CD14-positive monocyte (primary cell): Measurements from ENCODE around the gene HK2. TPM values are rescaled to one million over a fixed set of nuclear protein-coding genes. Genes with fewer than 3 reads are reported as not detected.
"Not testable (repeated sequence)": the region's sequence is repeated elsewhere in the genome, so short reads cannot be mapped to it uniquely, and the experiment has no call there.

Experiments used
- DNase-seq, 3 donors: peaks; one replicate each; pipeline ENCODE4 v3.0.0-alpha.2; 2011 to 2022
- H2AFZ ChIP-seq: 2 replicates; pipeline ENCODE4 v1.6.0; 2012; ENCODE audit warnings: mild to moderate bottlenecking, low read depth, low read length, inconsistent platforms; ENCODE audit not compliant: insufficient read depth, poor library complexity, severe bottlenecking
- H3K27ac ChIP-seq, 2 donors: 1 replicate in 1 of 2; 2 replicates in 1 of 2; pipeline ENCODE4 v1.5.1; 2012 to 2013; ENCODE audit warnings: low read length in 2 of 2, control low read depth in 1 of 2, inconsistent platforms in 1 of 2, low read depth in 1 of 2, mild to moderate bottlenecking in 1 of 2
- H3K27me3 ChIP-seq, 2 donors: one replicate each; pipeline versions ENCODE4 v1.6.0 to v1.6.1; 2011 to 2013; ENCODE audit warnings: low read length in 2 of 2; ENCODE audit not compliant: control insufficient read depth in 2 of 2, insufficient read depth in 2 of 2
- H3K36me3 ChIP-seq, 2 donors: replicated peaks in 1 of 2; 1 replicate in 1 of 2; 2 replicates in 1 of 2; pipeline versions ENCODE4 v1.5.1 to v1.6.1; 2012 to 2013; ENCODE audit warnings: low read length in 2 of 2, control low read depth in 1 of 2, inconsistent platforms in 1 of 2, mild to moderate bottlenecking in 1 of 2; ENCODE audit not compliant: insufficient read depth in 2 of 2, control insufficient read depth in 1 of 2
- H3K4me1 ChIP-seq, 2 donors: 1 replicate in 1 of 2; 2 replicates in 1 of 2; pipeline versions ENCODE4 v1.5.1 to v1.6.1; 2012 to 2013; ENCODE audit warnings: low read length in 2 of 2, control low read depth in 1 of 2, inconsistent platforms in 1 of 2, mild to moderate bottlenecking in 1 of 2, moderate library complexity in 1 of 2; ENCODE audit not compliant: insufficient read depth in 2 of 2, control insufficient read depth in 1 of 2
- H3K4me2 ChIP-seq: replicated peaks from 2 replicates; pipeline ENCODE3; 2012; ENCODE audit warnings: low read length, moderate library complexity, mild to moderate bottlenecking; ENCODE audit not compliant: poor library complexity, severe bottlenecking; ENCODE audit errors: extremely low read depth
- H3K4me3 ChIP-seq, 3 experiments: fragments of 200-600 bp in 1 of 3; sonication (generic) in 1 of 3; replicated peaks in 1 of 3; 1 replicate in 2 of 3; 2 replicates in 1 of 3; pipeline ENCODE4 v1.5.1; 2011 to 2013; ENCODE audit warnings: low read length in 3 of 3, mild to moderate bottlenecking in 3 of 3, control low read depth in 2 of 3, low read depth in 2 of 3, inconsistent platforms in 1 of 3, moderate library complexity in 1 of 3
- H3K79me2 ChIP-seq: 2 replicates; pipeline ENCODE4 v1.6.0; 2012; ENCODE audit warnings: mild to moderate bottlenecking, control low read depth, inconsistent platforms, low read length, moderate library complexity; ENCODE audit not compliant: insufficient read depth
- H3K9ac ChIP-seq: 2 replicates; pipeline ENCODE4 v1.6.0; 2017; ENCODE audit warnings: low read length, mild to moderate bottlenecking; ENCODE audit not compliant: insufficient read depth, poor library complexity, severe bottlenecking
- H3K9me3 ChIP-seq, 2 donors: replicated peaks in 1 of 2; 1 replicate in 1 of 2; 2 replicates in 1 of 2; pipeline versions ENCODE4 v1.5.1 to v1.6.1; 2012 to 2013; ENCODE audit warnings: low read length in 2 of 2, control low read depth in 1 of 2; ENCODE audit not compliant: control insufficient read depth in 1 of 2, insufficient read depth in 1 of 2
- H4K20me1 ChIP-seq: 2 replicates; pipeline ENCODE4 v1.6.0; 2012; ENCODE audit warnings: mild to moderate bottlenecking, low read length, control low read depth, moderate library complexity; ENCODE audit not compliant: insufficient read depth
- H3K27ac Mint-ChIP-seq, 7 donors: one replicate each; pipeline ENCODE4 v1.8.0; 2020; ENCODE audit warnings: mild to moderate bottlenecking in 7 of 7, mixed read lengths in 7 of 7, moderate library complexity in 6 of 7, inconsistent platforms in 2 of 7
- H3K27me3 Mint-ChIP-seq, 3 donors: one replicate each; pipeline ENCODE4 v1.8.0; 2021 to 2022; ENCODE audit warnings: low read depth in 3 of 3, mild to moderate bottlenecking in 3 of 3, mixed read lengths in 3 of 3, moderate library complexity in 3 of 3, inconsistent platforms in 1 of 3
- H3K36me3 Mint-ChIP-seq, 2 donors: one replicate each; pipeline ENCODE4 v1.8.0; 2020; ENCODE audit warnings: mixed read lengths in 2 of 2, inconsistent platforms in 1 of 2, mild to moderate bottlenecking in 1 of 2
- H3K4me1 Mint-ChIP-seq: one replicate; pipeline ENCODE4 v1.8.0; 2020; ENCODE audit warnings: mild to moderate bottlenecking, mixed read lengths
- H3K4me3 Mint-ChIP-seq, 2 donors: one replicate each; pipeline ENCODE4 v1.8.0; 2020; ENCODE audit warnings: mild to moderate bottlenecking in 2 of 2, mixed read lengths in 2 of 2, moderate library complexity in 1 of 2
- H3K9me3 Mint-ChIP-seq, 7 donors: one replicate each; pipeline ENCODE4 v1.8.0; 2020 to 2022; ENCODE audit warnings: mixed read lengths in 7 of 7, mild to moderate bottlenecking in 6 of 7, moderate library complexity in 6 of 7, inconsistent platforms in 2 of 7
- WGBS: methylation state at CpG from one replicate; pipeline ENCODE4 v1.1.5; 2013; ENCODE audit warnings: missing lambda C conversion rate; ENCODE audit not compliant: insufficient coverage; 5-methylcytosine and 5-hydroxymethylcytosine counted together
- intact Hi-C, 2 donors: fragments of 100-400 bp; cut with micrococcal nuclease; formaldehyde crosslinking; loops; one replicate each; pipeline versions ENCODE4 v1.15.0 to v1.15.1; 2023
- polyA plus RNA-seq, 3 donors: library from polyadenylated mRNA; depleted of rRNA in 1 of 3; unstranded in 2 of 3; stranded (reverse) in 1 of 3; fragments of 300-500 nt in 2 of 3; fragments of >200 nt in 1 of 3; fragmentation: Illumina TruSeq in 2 of 3; gene quantifications; 1 replicate in 2 of 3; 2 replicates in 1 of 3; pipeline ENCODE4 v1.2.3, GENCODE V29; 2012 to 2021
- TF ChIP-seq, protein P1 (sequence below): fragments of 200-600 bp; IDR thresholded peaks from one replicate; pipeline ENCODE4 v1.8.0; 2022; ENCODE audit warnings: antibody characterized with exemption, mild to moderate bottlenecking

Gene HK2
- polyA plus RNA-seq, 3 donors: 20.3 to 46.7 (median 29.8) TPM

DNA sequence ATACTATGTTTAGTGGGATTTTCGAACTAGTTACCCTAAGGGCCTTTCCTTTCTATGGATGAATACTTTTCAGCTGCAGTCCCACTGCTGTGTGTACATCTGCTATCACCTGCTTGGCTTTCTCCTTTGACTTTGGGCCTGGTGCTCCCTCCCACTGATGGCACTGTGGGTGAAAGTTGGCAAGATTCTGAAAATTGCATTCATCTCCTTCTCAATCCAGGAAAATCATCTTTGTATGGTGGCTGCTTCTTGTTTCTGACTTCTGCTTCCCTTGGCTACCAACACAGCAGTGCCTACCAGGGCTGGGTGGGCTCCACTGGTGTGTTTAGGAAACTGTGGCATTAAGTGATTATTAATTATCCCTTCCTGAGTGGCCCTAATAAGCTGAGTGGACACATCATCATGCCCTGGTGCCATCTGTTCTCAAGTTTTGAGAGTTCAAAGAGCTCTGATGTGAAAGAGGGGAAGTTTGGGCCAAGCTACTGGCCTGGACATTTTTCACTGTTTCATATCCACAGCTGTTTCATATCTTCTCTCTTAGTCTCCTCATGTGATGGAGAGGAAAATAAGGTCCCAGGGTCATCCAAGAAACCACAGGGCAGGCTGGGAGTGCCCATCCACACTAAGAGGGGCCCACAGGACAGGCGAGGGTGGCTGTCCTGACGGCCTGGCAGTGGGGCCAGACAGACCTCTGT is 16.7 kb downstream of the HK2 start:
- Histone ChIP-seq H3K36me3 (peaks cover 16 to 17% of the 10 kb centered on the region in 2 donors), H3K27me3 (no peaks in the 10 kb centered on the region), H3K9ac (peak overlapping the region; percentile 59), H3K4me3 (peak overlapping the region in 1 of 3 experiments; percentile 65), H3K27ac (peak overlapping the region; percentile 88 to 96), H3K4me1 (peaks cover 74 to 76% of the 10 kb centered on the region in 2 donors), H3K9me3 (no peaks in the 10 kb centered on the region), H4K20me1 (peaks cover 91% of the 10 kb centered on the region), H3K79me2 (peaks cover 97% of the 10 kb centered on the region), H2AFZ (no peak overlapping the region), H3K4me2 (peak overlapping the region; percentile 68)
- intact Hi-C loops: no loop called here
- H3K9me3 Mint-ChIP-seq: peaks cover 0 to 2% (median 0%) of the 10 kb centered on the region in 7 donors
- 50% methylated on average over 1 of the region's 3 CpGs for WGBS
- H3K36me3 Mint-ChIP-seq: peaks cover 40 to 57% of the 10 kb centered on the region in 2 donors
- H3K4me1 Mint-ChIP-seq: peaks cover 82% of the 10 kb centered on the region
- peak overlapping the region; percentile 39 to 70 for H3K4me3 Mint-ChIP-seq
- TF ChIP-seq, protein P1, sequence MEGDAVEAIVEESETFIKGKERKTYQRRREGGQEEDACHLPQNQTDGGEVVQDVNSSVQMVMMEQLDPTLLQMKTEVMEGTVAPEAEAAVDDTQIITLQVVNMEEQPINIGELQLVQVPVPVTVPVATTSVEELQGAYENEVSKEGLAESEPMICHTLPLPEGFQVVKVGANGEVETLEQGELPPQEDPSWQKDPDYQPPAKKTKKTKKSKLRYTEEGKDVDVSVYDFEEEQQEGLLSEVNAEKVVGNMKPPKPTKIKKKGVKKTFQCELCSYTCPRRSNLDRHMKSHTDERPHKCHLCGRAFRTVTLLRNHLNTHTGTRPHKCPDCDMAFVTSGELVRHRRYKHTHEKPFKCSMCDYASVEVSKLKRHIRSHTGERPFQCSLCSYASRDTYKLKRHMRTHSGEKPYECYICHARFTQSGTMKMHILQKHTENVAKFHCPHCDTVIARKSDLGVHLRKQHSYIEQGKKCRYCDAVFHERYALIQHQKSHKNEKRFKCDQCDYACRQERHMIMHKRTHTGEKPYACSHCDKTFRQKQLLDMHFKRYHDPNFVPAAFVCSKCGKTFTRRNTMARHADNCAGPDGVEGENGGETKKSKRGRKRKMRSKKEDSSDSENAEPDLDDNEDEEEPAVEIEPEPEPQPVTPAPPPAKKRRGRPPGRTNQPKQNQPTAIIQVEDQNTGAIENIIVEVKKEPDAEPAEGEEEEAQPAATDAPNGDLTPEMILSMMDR: no peak
- peaks cover 0 to 2% (median 0%) of the 10 kb centered on the region in 3 donors for H3K27me3 Mint-ChIP-seq
- DNase-seq: peak in 1 of 3 donors; percentile 39
- H3K27ac Mint-ChIP-seq: peak overlapping the region; percentile 100

DNA sequence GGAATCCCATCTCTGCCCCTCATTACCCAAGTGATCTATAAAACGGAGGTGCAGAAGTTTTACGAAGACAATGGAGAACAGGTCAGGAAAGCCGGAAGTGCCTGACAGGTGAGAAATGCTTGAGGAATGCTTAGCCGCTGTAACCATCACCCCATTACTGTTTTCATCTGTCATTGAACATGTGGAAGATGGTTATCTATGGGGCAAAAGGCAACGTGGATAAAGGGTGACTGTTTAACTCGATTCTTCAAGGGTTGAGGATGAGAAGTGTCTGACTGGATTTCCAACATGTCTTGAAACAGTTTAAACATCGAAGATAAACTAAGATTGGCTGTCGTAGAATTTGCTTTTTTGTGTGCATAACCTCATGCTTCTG is 17.3 kb downstream of the HK2 start:
- H3K79me2 ChIP-seq: peaks cover 97% of the 10 kb centered on the region
- intact Hi-C loops: no loop called here
- H3K9ac ChIP-seq: peak overlapping the region; percentile 16
- H3K36me3 Mint-ChIP-seq: peaks cover 42 to 57% of the 10 kb centered on the region in 2 donors
- H3K4me3 Mint-ChIP-seq: peak overlapping the region in 1 of 2 donors; percentile 70
- peak overlapping the region; percentile 100 for H3K27ac Mint-ChIP-seq
- H3K9me3 ChIP-seq: no peaks in the 10 kb centered on the region
- TF ChIP-seq, protein P1: no peak
- no peak for DNase-seq
- H4K20me1 ChIP-seq: peaks cover 91% of the 10 kb centered on the region
- peak overlapping the region; percentile 68 for H3K4me2 ChIP-seq
- WGBS: 66% methylated on average over 4 of the region's 8 CpGs
- H3K27ac ChIP-seq: peak overlapping the region; percentile 88 to 96
- peaks cover 22% of the 10 kb centered on the region in 2 donors for H3K36me3 ChIP-seq
- H3K4me1 Mint-ChIP-seq: peaks cover 76% of the 10 kb centered on the region
- peak overlapping the region in 1 of 3 experiments; percentile 65 for H3K4me3 ChIP-seq
- peaks cover 0 to 2% (median 1%) of the 10 kb centered on the region in 3 donors for H3K27me3 Mint-ChIP-seq
- no peak overlapping the region for H2AFZ ChIP-seq
- peaks cover 69 to 71% of the 10 kb centered on the region in 2 donors for H3K4me1 ChIP-seq
- no peaks in the 10 kb centered on the region for H3K27me3 ChIP-seq
- H3K9me3 Mint-ChIP-seq: peaks cover 0 to 2% (median 0%) of the 10 kb centered on the region in 7 donors

DNA sequence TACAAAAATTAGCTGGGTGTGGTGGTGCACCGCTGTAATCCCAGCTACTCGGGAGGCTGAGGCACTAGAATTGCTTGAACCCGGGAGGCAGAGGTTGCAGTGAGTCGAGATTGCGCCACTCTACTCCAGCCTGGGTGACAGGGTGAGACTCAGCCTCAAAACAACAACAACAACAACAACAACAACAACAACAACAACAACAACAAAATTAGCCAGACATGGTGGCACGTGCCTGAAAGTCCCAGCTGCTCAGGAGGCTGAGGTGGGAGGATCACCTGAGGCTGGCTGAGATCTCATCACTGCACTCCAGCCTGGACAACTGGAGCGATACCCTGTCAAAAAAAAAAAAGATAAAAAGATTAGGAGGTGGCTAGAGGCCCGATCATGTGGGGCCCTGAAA is 19.4 kb downstream of the HK2 start:
- Histone ChIP-seq H3K4me1 (peaks cover 51 to 61% of the 10 kb centered on the region in 2 donors), H3K79me2 (peaks cover 97% of the 10 kb centered on the region), H4K20me1 (peaks cover 94% of the 10 kb centered on the region), H3K36me3 (peaks cover 32 to 44% of the 10 kb centered on the region in 2 donors), H3K27ac (peak overlapping the region in 1 of 2 donors; percentile 96)
- H3K9me3 ChIP-seq, H2AFZ ChIP-seq, H3K4me3 Mint-ChIP-seq, H3K27me3 Mint-ChIP-seq, H3K27me3 ChIP-seq, DNase-seq, H3K9ac ChIP-seq, H3K9me3 Mint-ChIP-seq, intact Hi-C loops, H3K4me2 ChIP-seq, H3K4me3 ChIP-seq: not testable (repeated sequence)
- H3K4me1 Mint-ChIP-seq: peaks cover 69% of the 10 kb centered on the region
- peak overlapping the region in 5 of 7 donors; percentile 33 to 83 (median 48) for H3K27ac Mint-ChIP-seq
- H3K36me3 Mint-ChIP-seq: peaks cover 47 to 69% of the 10 kb centered on the region in 2 donors
- 72% methylated on average over 8 of the region's 8 CpGs for WGBS
